Measurements from ENCODE around the gene CRTC2.
"Not testable (repeated sequence)": the region's sequence is repeated elsewhere in the genome, so short reads cannot be mapped to it uniquely, and the experiment has no call there.

CRTC2 gene

GRCh38 chr1:153906396-153906795, 52.0 kb downstream of the CRTC2 start:
- H3K4me3 ChIP-seq (ENCODE audit: low read length) = no peak overlapping the region
- TF ChIP-seq, protein P1, sequence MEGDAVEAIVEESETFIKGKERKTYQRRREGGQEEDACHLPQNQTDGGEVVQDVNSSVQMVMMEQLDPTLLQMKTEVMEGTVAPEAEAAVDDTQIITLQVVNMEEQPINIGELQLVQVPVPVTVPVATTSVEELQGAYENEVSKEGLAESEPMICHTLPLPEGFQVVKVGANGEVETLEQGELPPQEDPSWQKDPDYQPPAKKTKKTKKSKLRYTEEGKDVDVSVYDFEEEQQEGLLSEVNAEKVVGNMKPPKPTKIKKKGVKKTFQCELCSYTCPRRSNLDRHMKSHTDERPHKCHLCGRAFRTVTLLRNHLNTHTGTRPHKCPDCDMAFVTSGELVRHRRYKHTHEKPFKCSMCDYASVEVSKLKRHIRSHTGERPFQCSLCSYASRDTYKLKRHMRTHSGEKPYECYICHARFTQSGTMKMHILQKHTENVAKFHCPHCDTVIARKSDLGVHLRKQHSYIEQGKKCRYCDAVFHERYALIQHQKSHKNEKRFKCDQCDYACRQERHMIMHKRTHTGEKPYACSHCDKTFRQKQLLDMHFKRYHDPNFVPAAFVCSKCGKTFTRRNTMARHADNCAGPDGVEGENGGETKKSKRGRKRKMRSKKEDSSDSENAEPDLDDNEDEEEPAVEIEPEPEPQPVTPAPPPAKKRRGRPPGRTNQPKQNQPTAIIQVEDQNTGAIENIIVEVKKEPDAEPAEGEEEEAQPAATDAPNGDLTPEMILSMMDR (IDR thresholded peaks at IDR 0.05; ENCODE audit: insufficient read depth, low read depth, low read length, missing control alignments) = no peak
- no peak for DNase-seq (ENCODE audit: low read depth)

GRCh38 chr1:153905908-153906307, 52.5 kb downstream of the CRTC2 start:
- DNase-seq (ENCODE audit: low read depth); H3K4me3 ChIP-seq (ENCODE audit: low read length): not testable (repeated sequence)

DNA sequence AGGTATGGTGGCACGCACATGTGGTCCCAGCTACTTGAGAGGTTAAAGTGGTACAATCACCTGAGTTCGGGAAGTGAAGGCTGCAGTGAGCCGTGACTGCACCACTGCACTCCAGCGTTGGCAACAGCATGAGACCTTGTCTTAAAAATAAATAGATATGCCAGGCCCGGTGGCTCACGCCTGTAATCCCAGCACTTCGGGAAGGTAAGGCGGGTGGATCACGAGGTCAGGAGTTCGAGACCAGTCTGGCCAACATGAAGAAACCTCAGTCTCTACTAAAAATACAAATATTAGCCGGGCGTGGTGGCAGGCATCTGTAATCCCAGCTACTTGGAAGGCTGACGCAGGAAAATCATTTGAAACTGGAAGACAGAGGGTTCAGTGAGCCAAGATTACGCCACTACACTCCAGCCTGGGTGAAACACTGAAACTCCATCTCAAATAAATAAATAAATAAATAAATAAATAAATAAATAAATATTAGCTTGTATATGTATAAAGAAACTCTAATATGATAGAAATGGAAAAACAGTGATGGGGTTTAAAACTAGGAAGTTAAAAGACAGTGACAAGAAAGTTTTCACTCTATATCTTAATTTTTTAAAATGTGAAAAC, 54.5 kb downstream of the CRTC2 start:
- TF ChIP-seq, protein P1 (IDR thresholded peaks at IDR 0.05; ENCODE audit: insufficient read depth, low read depth, low read length, missing control alignments) = no peak
- no peak for DNase-seq (ENCODE audit: low read depth)
- no peak overlapping the region for H3K4me3 ChIP-seq (ENCODE audit: low read length)

DNA sequence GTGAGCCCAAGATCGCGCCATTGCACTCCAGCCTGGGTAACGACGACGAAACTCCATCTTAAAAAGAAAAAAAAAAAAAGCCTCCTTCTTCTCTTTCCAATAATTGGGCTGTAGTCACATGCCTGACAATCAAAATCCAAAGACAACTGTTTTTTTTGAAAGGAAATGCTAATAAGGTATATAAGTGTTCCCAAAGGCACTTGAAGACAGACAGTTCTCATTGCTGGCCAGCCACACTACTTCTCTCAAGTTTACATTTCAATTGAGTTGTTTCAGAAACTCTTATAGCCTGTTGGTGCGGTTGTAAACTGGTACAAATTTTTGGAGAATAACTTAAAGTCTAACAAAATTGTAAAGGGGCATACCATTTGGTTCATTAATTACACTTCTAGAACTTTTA, 58.9 kb downstream of the CRTC2 start:
- H3K4me3 ChIP-seq (ENCODE audit: low read length) = no peak overlapping the region
- DNase-seq (ENCODE audit: low read depth) = no peak
- TF ChIP-seq, protein P1 (IDR thresholded peaks at IDR 0.05; ENCODE audit: insufficient read depth, low read depth, low read length, missing control alignments) = no peak

Data from epithelial cell of esophagus (primary cell).